Sigmoid colon (tissue), 4 donors: ENCODE data around the gene LRP1B.

Source experiments
- EP300 ChIP-seq, 4 donors: sonication (generic); formaldehyde crosslinking; IDR thresholded peaks; one replicate each; pipeline ENCODE4 v1.6.1; 2017; ENCODE audit warnings: antibody characterized with exemption in 4 of 4
- POLR2A ChIP-seq, 2 donors: fragments of 450-650 bp; IDR thresholded peaks; one replicate each; pipeline ENCODE4 v1.6.1; 2016; ENCODE audit warnings: antibody characterized with exemption in 2 of 2, mild to moderate bottlenecking in 2 of 2, moderate library complexity in 2 of 2
- TF ChIP-seq, protein P1 (sequence below), 4 experiments: fragments of 450-650 bp in 3 of 4; fragments of 200-600 bp in 1 of 4; IDR thresholded peaks; one replicate each; pipeline ENCODE4 v1.5.1; 2016 to 2019; ENCODE audit warnings: antibody characterized with exemption in 4 of 4, mild to moderate bottlenecking in 3 of 4, moderate library complexity in 2 of 4

DNA sequence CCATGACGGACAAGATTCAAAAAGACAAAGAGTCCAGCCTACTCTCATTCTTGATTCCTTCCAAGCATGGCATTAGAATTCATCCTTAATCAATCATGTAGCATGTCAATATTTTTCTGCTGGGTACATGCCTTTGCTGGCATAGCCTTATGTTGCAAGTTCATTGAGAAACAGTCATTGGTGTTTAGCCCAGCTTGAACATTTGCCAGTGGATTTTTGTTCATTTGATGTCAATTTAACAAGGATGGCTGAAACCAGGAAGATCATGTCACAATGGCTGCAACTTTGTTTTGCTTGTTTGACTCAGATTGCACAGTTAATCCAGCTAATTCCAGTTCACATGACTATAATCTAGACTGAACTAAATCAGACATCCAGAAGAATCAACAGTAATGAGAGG lies 1132.2 kb downstream of the LRP1B start:
- TF ChIP-seq, protein P1, sequence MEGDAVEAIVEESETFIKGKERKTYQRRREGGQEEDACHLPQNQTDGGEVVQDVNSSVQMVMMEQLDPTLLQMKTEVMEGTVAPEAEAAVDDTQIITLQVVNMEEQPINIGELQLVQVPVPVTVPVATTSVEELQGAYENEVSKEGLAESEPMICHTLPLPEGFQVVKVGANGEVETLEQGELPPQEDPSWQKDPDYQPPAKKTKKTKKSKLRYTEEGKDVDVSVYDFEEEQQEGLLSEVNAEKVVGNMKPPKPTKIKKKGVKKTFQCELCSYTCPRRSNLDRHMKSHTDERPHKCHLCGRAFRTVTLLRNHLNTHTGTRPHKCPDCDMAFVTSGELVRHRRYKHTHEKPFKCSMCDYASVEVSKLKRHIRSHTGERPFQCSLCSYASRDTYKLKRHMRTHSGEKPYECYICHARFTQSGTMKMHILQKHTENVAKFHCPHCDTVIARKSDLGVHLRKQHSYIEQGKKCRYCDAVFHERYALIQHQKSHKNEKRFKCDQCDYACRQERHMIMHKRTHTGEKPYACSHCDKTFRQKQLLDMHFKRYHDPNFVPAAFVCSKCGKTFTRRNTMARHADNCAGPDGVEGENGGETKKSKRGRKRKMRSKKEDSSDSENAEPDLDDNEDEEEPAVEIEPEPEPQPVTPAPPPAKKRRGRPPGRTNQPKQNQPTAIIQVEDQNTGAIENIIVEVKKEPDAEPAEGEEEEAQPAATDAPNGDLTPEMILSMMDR (IDR thresholded peaks at IDR 0.05) = no peak
- no peak for TF ChIP-seq POLR2A (IDR thresholded peaks at IDR 0.05)
- no peak for TF ChIP-seq EP300 (IDR thresholded peaks at IDR 0.05)
